ENCODE results near the gene GPSM3. TPM values are rescaled to one million over a fixed set of nuclear protein-coding genes. Genes with fewer than 3 reads are reported as not detected.
"Not testable (repeated sequence)": the region's sequence is repeated elsewhere in the genome, so short reads cannot be mapped to it uniquely, and the experiment has no call there.

Gene GPSM3
- total and polyA plus RNA-seq, 2 experiments from 2014 or later = 5.4 to 7.3 TPM

- no peaks in the 10 kb centered on the region for H3K27me3 ChIP-seq (replicated peaks; ENCODE audit: insufficient read depth)
- peak overlapping the region; percentile 73 for H2AFZ ChIP-seq
- 14% methylated on average over 22 of the region's 23 CpGs; no CpG with 5 or more reads in 1 of the 2 experiments for WGBS, 2 experiments (ENCODE audit: low coverage in 1 of 2, low lambda C conversion rate in 2 of 2, missing lambda C conversion rate in 2 of 2)
- peak overlapping the region; percentile 94 for H3K4me2 ChIP-seq (ENCODE audit: unreplicated experiment)
- peaks cover 5% of the 10 kb centered on the region; the same call in 1 of the 2 replicates for H3K36me3 ChIP-seq (ENCODE audit: low read depth)
- H3K9ac ChIP-seq = peak overlapping the region; percentile 96
- TF ChIP-seq EZH2 (IDR thresholded peaks at IDR 0.05; ENCODE audit: insufficient read depth, poor library complexity, severe bottlenecking) (no peak), EZH2phosphoT487 (IDR thresholded peaks at IDR 0.05; ENCODE audit: insufficient read depth, low read depth) (no peak)
- in situ Hi-C loops (cut with MboI) = no loop called here
- H3K27ac ChIP-seq = peak overlapping the region; percentile 77
- no peaks in the 10 kb centered on the region for H4K20me1 ChIP-seq (ENCODE audit: insufficient read depth)
- H3K79me2 ChIP-seq (ENCODE audit: insufficient read depth) = peaks cover 45% of the 10 kb centered on the region
- no peaks in the 10 kb centered on the region for H3K9me3 ChIP-seq (ENCODE audit: low read depth)
- peaks cover 24% of the 10 kb centered on the region for H3K4me1 ChIP-seq (ENCODE audit: insufficient read depth)
- H3F3A ChIP-seq (ENCODE audit: insufficient read depth) = peaks cover 27% of the 10 kb centered on the region
- H3K9me2 ChIP-seq (ENCODE audit: insufficient read depth) = no peaks in the 10 kb centered on the region
- H3K4me3 ChIP-seq = peak overlapping the region; percentile 96
- DNase-seq = no peak
These were observed 2.7 kb downstream of the GPSM3 start for GRCh38 chr6:32189742-32190053.

GRCh38 chr6:32189069-32189741 is 3.2 kb downstream of the GPSM3 start:
- peaks cover 49% of the 10 kb centered on the region for H3K79me2 ChIP-seq (ENCODE audit: insufficient read depth)

GRCh38 chr6:32188381-32189068 is 3.9 kb downstream of the GPSM3 start:
- Histone ChIP-seq H3K27ac (peak overlapping the region; percentile 77), H3K36me3 (ENCODE audit: low read depth) (peaks cover 5% of the 10 kb centered on the region; the same call in 1 of the 2 replicates), H3K9me3 (ENCODE audit: low read depth) (no peaks in the 10 kb centered on the region), H2AFZ (no peak overlapping the region), H3K27me3 (replicated peaks; ENCODE audit: insufficient read depth) (no peaks in the 10 kb centered on the region), H3K4me3 (peak overlapping the region; percentile 96), H3K9me2 (ENCODE audit: insufficient read depth) (no peaks in the 10 kb centered on the region), H3F3A (ENCODE audit: insufficient read depth) (peaks cover 20% of the 10 kb centered on the region; the same call in 1 of the 2 replicates), H3K4me1 (ENCODE audit: insufficient read depth) (peaks cover 19% of the 10 kb centered on the region), H3K79me2 (ENCODE audit: insufficient read depth) (peaks cover 50% of the 10 kb centered on the region), H3K9ac (peak overlapping the region; percentile 96), H4K20me1 (ENCODE audit: insufficient read depth) (no peaks in the 10 kb centered on the region), H3K4me2 (ENCODE audit: unreplicated experiment) (peak overlapping the region; percentile 94)
- no peak for TF ChIP-seq EZH2 (IDR thresholded peaks at IDR 0.05; ENCODE audit: insufficient read depth, poor library complexity, severe bottlenecking)
- TF ChIP-seq EZH2phosphoT487 (IDR thresholded peaks at IDR 0.05; ENCODE audit: insufficient read depth, low read depth) = no peak
- in situ Hi-C loops (cut with MboI) = no loop called here
- 3 to 4% methylated on average over 11 to 13 of the region's 13 CpGs for WGBS, 2 experiments (ENCODE audit: low coverage in 1 of 2, low lambda C conversion rate in 2 of 2, missing lambda C conversion rate in 2 of 2)
- peak; percentile 54 for DNase-seq

More at GRCh38 chr6:32189069-32189741, 3.2 kb downstream of the GPSM3 start:
- TF ChIP-seq EZH2phosphoT487 (IDR thresholded peaks at IDR 0.05; ENCODE audit: insufficient read depth, low read depth) (no peak), EZH2 (IDR thresholded peaks at IDR 0.05; ENCODE audit: insufficient read depth, poor library complexity, severe bottlenecking) (no peak)
- in situ Hi-C loops (cut with MboI) = no loop called here
- Histone ChIP-seq H3K4me2 (ENCODE audit: unreplicated experiment) (peak overlapping the region; percentile 94), H2AFZ (no peak overlapping the region), H4K20me1 (ENCODE audit: insufficient read depth) (no peaks in the 10 kb centered on the region), H3K4me1 (ENCODE audit: insufficient read depth) (peaks cover 19% of the 10 kb centered on the region), H3K9ac (peak overlapping the region; percentile 96), H3K4me3 (peak overlapping the region; percentile 96), H3K9me2 (ENCODE audit: insufficient read depth) (no peaks in the 10 kb centered on the region), H3K9me3 (ENCODE audit: low read depth) (no peaks in the 10 kb centered on the region), H3K36me3 (ENCODE audit: low read depth) (peaks cover 5% of the 10 kb centered on the region; the same call in 1 of the 2 replicates), H3K27me3 (replicated peaks; ENCODE audit: insufficient read depth) (no peaks in the 10 kb centered on the region), H3F3A (ENCODE audit: insufficient read depth) (peaks cover 22% of the 10 kb centered on the region; the same call in 1 of the 2 replicates), H3K27ac (peak overlapping the region; percentile 77)
- peak; percentile 46 for DNase-seq
- 0 to 1% methylated on average over 6 to 10 of the region's 10 CpGs for WGBS, 2 experiments (ENCODE audit: low coverage in 1 of 2, low lambda C conversion rate in 2 of 2, missing lambda C conversion rate in 2 of 2)

GRCh38 chr6:32187725-32188380 is 4.6 kb downstream of the GPSM3 start:
- H3K27me3 ChIP-seq (replicated peaks; ENCODE audit: insufficient read depth); H4K20me1 ChIP-seq (ENCODE audit: insufficient read depth); in situ Hi-C loops (cut with MboI); H3K9me3 ChIP-seq (ENCODE audit: low read depth); H3K9me2 ChIP-seq (ENCODE audit: insufficient read depth); DNase-seq; H2AFZ ChIP-seq; H3K36me3 ChIP-seq (ENCODE audit: low read depth): not testable (repeated sequence)
- 65 to 69% methylated on average over 18 of the region's 18 CpGs for WGBS, 2 experiments (ENCODE audit: low coverage in 1 of 2, low lambda C conversion rate in 2 of 2, missing lambda C conversion rate in 2 of 2)
- Histone ChIP-seq H3F3A (ENCODE audit: insufficient read depth) (peaks cover 20% of the 10 kb centered on the region; the same call in 1 of the 2 replicates), H3K4me1 (ENCODE audit: insufficient read depth) (peaks cover 18% of the 10 kb centered on the region), H3K9ac (peak overlapping the region; percentile 96), H3K27ac (peak overlapping the region; percentile 77), H3K4me3 (peak overlapping the region; percentile 96), H3K79me2 (ENCODE audit: insufficient read depth) (peaks cover 50% of the 10 kb centered on the region), H3K4me2 (ENCODE audit: unreplicated experiment) (peak overlapping the region; percentile 94)

Data from GM23248 (cell line).